Measurements from ENCODE around the gene LGR6.

Gene LGR6

DNA sequence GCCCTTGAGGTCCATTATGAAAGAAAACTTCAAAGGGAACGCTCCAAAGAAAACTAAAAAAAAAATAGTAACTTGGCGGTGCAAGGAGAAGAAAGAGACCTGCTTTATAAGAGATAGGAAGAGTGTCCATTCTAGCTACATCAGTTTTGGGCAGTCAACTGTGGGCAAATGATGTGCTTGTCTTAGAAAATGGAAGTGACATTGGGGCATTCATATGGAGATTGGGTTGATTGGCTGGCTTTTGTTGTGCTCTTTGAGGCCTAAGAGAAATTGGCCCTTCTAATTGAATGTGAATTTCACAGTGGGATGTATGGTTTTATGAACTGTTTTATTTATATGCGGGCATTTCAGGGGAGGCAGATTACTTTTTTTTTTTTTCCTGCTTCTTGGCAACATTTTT, 168.1 kb downstream of the LGR6 start:
- H3K4me3 ChIP-seq (ENCODE audit: low read depth, low read length): no peak overlapping the region
- no peak for DNase-seq (ENCODE audit: low read depth)
- TF ChIP-seq, protein P1, sequence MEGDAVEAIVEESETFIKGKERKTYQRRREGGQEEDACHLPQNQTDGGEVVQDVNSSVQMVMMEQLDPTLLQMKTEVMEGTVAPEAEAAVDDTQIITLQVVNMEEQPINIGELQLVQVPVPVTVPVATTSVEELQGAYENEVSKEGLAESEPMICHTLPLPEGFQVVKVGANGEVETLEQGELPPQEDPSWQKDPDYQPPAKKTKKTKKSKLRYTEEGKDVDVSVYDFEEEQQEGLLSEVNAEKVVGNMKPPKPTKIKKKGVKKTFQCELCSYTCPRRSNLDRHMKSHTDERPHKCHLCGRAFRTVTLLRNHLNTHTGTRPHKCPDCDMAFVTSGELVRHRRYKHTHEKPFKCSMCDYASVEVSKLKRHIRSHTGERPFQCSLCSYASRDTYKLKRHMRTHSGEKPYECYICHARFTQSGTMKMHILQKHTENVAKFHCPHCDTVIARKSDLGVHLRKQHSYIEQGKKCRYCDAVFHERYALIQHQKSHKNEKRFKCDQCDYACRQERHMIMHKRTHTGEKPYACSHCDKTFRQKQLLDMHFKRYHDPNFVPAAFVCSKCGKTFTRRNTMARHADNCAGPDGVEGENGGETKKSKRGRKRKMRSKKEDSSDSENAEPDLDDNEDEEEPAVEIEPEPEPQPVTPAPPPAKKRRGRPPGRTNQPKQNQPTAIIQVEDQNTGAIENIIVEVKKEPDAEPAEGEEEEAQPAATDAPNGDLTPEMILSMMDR (conservative IDR thresholded peaks at IDR 0.05; ENCODE audit: low read depth, low read length): no peak

DNA sequence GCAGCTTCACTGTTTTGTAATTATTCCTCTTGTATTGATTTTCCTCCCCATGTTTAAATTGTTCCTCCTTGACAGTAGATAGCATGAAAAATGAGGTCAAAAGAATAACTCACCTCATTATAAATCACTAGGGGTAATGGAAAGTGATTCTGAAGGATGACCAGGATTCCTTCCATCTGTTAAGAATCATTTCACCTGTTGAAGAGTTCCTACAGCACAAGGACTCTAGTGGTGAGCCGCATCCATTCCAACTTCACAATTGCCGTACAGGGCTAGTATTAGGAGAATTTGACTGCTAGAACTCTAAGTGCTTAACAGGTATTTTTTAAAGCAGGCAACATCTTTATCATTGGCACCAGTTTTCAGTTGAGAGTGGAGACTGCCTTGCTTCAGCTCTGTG, 168.6 kb downstream of the LGR6 start:
- DNase-seq (ENCODE audit: low read depth): no peak
- no peak overlapping the region for H3K4me3 ChIP-seq (ENCODE audit: low read depth, low read length)
- TF ChIP-seq, protein P1 (conservative IDR thresholded peaks at IDR 0.05; ENCODE audit: low read depth, low read length): no peak

DNA sequence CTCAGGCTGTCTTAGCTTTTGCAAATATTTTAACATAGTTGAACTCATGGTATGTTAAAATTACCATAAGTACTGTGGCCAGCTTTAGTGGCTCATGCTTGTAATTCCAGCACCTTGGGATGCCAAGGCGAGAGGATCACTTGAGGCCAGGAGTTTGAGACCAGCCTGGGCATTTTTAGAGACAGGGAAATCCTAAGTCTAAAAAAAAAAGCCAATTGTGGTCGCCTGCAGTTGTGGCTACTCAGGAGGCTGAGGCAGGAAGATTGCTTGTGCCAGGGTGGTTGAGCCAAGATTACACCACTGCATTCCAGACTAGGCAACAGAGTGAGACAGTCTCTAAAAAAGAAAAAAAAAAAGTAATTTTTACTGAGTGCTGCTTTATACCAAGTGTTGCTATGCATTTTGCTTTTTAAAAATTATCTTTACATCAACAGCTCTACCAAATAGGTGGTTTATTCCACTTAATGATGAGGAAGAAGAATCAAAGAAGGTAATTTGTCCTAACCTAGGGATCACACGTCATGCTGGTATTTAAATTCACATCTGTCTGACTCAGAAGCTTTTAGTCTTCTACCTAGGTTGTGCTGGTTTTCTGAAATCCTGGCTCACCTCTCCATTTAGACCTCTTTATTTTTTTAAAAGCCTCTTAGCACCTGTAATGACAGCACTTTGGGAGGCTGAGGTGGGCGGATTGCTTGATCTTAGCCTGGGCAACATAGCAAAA, 171.7 kb downstream of the LGR6 start:
- TF ChIP-seq, protein P1 (conservative IDR thresholded peaks at IDR 0.05; ENCODE audit: low read depth, low read length): no peak
- H3K4me3 ChIP-seq (ENCODE audit: low read depth, low read length): no peak overlapping the region
- peak; percentile 57 for DNase-seq (ENCODE audit: low read depth)

DNA sequence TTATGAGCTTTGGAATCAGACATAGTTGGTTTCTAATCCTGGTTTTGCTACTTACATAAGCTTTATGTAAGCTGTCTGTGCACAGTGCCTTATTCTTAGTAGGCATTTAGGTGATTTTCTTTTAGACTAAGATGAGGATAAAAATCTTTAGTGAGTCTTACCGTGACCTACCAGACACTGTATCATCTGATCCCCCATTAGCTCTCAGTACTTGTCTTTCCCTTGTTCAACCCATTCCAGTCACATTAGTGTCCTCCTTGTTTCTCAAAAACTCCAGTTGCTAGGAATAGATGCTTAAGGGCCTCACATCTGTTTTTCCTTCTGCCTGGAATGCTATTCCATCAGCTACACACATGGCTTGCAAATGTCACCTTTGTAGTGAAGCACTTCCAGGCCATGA, 173.7 kb downstream of the LGR6 start:
- H3K4me3 ChIP-seq (ENCODE audit: low read depth, low read length): no peak overlapping the region
- no peak for DNase-seq (ENCODE audit: low read depth)
- TF ChIP-seq, protein P1 (conservative IDR thresholded peaks at IDR 0.05; ENCODE audit: low read depth, low read length): no peak

Data from choroid plexus epithelial cell (primary cell).